GM18520 (cell line): ENCODE data around the gene ZFPM1.
"Not testable (repeated sequence)": the region's sequence is repeated elsewhere in the genome, so short reads cannot be mapped to it uniquely, and the experiment has no call there.

Experiments used
- ATAC-seq: cut with Tn5 transposase; IDR thresholded peaks from one replicate; pipeline ENCODE4 v1.9.1; 2021; ENCODE audit not compliant: unreplicated experiment

The ZFPM1 gene

DNA sequence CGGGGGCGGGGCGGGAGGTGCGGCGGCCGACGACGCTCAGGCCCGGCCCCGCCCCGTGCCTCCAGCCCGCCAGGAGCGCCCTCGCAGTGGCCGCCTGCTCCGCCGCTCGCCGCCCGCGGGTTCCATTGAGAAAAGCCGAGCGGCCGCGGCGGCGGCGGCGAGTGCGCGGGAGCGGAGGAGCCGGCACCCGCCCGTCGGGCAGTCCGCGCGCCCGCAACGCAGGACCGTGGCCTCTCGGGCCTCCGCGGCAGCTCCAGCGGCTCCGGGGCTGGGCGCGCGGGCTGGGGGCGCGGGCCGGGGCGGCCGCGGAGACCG is at the start of gene ZFPM1:
TSS of gene ZFPM1 (plus strand) at position 64 of the 315 bp plus-strand sequence. CDS start 359 bp downstream, outside the sequence.
- ATAC-seq, result no peak

DNA sequence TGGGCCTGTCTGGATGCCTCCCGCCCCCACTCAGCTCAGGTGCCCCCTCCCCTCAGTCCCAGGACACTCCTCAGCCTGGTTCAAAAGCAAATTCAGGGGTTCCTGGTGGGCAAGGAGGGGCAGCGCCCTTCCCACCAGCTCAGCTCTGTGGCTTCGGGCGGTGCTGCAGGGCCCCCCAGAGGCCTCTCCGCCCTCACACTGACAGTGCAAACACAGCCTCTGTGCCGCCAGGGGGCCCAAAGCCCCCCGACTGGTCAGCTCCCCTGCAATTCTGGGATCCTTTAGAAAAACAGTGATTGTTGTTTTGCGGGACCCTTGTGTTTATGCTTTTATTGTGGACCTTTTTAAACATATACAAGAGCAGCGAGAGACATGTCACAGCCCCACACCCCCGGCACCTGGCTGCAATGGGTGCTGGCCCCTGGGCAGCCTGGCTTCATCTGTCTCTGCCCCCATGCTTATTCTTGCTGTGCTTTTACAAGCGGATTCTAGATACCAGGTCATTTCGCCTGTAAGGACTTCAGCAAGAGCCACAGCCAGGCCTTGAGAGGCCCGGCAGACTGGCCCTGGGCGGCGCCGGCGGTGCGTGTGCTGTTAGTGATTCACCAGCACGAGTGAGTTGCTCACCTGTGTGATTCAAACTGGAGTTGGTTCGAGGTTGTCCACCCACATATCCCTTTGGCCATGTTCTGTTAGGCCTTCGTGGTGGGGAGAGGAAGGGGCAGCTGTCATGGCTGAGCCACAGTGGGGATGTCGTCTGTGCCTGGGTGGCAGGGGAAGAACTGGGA is 49.1 kb upstream of the ZFPM1 start:
- ATAC-seq, result no peak

GRCh38 chr16:88404769-88405168 is 48.3 kb upstream of the ZFPM1 start:
- no peak for ATAC-seq

DNA sequence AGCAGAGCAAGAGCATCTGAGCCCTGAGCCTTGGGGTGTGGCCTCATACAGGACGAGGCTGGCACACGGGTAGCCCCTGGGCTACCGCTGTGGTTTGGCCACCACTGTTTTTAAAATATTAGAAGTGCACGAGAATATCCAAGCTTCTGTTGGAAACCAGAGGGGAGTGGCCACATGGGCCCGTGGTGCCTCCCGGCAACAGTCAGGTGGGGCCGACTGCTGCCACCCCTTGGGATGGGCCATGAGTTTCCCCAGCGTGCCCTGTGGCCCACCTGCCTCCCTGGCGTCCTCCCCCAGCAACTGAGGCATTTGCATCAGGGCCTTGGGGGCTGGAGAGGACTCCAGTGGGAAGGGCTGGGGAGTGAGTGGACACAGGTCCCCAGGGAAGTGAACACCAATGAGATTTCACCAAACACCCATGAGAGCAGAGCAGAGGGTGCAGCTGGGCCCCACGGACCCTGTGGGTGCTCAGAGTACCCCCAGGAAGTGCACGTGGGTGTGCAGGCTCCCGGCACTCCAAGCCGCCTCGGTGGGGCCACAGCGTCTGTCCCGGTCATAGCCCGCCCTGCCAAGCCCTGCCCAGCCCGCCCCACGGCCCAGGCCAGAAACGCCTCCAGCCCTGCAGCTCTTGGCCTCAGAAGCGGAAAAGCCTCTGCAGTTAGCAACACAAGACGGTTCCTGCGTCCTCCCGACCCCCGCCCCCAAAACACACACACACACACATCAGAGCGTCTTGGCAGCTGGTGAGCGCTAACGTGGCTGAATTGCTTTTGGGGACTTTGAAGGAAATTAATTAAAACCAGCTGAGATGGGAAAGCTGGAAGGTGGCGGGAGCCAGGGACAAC is 47.6 kb upstream of the ZFPM1 start:
- no peak for ATAC-seq

- ATAC-seq, result no peak
Observed at GRCh38 chr16:88406096-88407041, 46.7 kb upstream of the ZFPM1 start.

- ATAC-seq, result no peak
Observed at GRCh38 chr16:88407042-88407420, 46.0 kb upstream of the ZFPM1 start.

DNA sequence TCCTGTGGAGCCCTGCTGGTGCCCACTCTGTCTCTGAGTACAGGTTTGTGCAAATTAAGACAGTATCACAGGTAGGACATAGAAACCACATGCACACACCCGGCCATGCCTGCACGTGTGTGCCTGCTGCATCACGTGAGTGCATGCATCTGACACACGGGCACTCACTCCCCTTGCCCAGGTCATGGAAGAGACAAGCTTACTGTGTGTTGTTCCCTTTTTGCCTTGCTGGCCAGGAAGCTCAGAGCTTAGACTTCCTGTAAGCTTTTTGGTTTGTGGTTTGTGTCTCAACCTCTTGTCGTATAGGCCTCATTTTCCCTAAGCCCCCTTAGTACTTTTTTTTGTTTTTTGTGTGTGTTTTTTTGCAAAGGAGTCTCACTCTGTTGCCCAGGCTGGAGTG is 45.3 kb upstream of the ZFPM1 start:
- ATAC-seq, result no peak

- ATAC-seq, result no peak
Observed at GRCh38 chr16:88408561-88409142, 44.4 kb upstream of the ZFPM1 start.

- ATAC-seq, result no peak
Observed at GRCh38 chr16:88409296-88410065, 43.6 kb upstream of the ZFPM1 start.

- not testable (repeated sequence) for ATAC-seq
Observed at GRCh38 chr16:88410297-88410968, 42.6 kb upstream of the ZFPM1 start.

DNA sequence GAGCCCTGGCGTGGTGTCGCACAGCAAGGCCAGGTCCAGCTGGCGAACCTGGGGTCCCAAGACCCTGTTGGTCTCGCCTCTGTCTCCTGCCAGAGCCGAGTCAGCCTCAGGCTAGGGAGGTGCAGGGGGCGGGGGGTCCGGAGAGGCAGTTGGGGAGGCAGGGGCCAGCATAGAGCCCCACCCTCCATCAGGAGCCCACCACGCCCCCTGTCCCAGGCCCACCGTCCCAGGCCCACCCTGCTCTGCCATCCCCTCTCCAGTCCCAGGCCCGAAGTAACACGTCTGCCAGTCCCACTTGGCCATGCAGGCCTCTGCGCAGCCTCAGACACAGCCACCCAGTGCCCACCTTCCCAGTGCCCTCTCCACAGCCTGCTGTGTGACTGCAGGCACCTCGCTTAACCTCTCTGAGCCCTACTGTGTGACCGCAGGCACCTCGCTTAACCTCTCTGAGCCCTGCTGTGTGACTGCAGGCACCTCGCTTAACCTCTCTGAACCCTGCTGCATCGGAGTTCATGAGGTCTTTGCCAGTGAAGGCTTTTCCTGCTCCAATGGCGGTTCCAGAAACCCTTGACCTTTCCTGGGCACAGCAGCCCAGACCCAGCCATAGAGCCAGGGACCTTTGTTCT is 41.0 kb upstream of the ZFPM1 start:
- ATAC-seq, result no peak

DNA sequence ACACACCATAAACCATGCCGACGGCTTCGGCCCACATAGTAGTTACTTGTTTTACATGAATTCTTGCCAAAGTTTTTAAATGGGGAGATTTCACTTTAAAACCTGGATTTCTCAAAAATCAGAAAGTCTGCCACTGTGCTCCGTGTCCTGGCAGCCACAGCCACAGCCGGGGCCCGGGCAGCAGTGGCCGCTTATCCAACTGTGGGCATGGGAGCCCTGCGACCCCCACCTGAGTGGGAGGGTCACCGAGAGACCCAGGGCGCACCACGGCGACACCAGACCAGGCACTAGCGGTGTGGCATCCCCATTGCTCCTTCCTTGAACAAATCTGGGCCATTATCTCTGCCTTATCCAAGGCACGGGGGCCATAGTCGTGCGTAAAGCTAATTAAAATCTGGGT is 40.3 kb upstream of the ZFPM1 start:
- no peak for ATAC-seq

GRCh38 chr16:88413231-88413630 is 39.8 kb upstream of the ZFPM1 start:
- ATAC-seq, result no peak

DNA sequence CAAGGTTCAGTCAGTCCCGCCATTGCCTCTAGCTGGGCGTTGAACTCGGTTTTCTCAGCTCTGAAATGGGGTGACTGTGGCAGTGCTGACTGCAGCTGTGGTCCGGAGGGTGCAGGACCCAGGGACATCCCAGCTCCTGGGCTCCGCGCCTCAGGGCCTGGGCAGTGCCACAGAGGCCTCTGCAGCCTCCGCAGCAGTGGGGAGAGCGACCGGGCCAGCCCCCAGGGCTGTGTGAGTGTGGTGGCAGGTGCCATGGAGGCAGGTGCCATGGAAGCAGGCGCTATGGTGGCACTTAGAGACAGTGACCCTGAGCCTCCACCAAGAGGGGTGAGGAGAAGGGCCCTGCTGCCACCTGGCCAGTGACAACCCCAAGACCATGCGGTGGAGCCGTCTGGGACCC is 39.4 kb upstream of the ZFPM1 start:
- ATAC-seq, result no peak

- no peak for ATAC-seq
Observed at GRCh38 chr16:88414521-88415380, 38.3 kb upstream of the ZFPM1 start.

GRCh38 chr16:88415381-88415705 is 37.7 kb upstream of the ZFPM1 start:
- no peak for ATAC-seq

DNA sequence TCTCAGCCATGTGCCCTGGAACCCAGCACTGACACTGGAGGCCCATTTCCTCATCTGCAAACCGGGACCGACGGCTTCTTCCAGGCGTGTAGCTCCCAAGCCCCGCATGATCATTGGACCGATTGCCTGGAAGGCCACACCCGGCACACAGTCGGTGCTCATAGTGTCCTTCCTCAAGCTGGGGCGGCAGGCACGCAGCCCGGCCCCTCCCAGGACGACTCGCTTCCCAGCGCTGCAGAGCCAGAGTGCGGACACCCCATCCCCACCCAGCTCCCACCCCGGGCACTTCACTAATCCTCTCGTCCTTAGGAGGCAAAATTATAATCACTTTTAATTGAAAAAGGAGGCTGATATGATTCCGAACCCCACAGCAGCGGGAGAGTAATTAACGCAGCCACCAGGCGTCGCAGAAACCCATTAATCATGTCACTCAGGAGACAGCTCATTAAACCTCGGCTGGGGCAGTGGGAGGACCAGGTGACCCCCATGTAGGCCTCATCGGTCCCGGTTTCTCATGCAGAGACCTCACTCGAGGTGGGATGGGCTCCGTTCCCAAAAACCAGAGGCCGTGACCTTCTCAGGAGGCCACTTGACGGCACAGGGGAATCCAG is 37.3 kb upstream of the ZFPM1 start:
- ATAC-seq, result no peak

DNA sequence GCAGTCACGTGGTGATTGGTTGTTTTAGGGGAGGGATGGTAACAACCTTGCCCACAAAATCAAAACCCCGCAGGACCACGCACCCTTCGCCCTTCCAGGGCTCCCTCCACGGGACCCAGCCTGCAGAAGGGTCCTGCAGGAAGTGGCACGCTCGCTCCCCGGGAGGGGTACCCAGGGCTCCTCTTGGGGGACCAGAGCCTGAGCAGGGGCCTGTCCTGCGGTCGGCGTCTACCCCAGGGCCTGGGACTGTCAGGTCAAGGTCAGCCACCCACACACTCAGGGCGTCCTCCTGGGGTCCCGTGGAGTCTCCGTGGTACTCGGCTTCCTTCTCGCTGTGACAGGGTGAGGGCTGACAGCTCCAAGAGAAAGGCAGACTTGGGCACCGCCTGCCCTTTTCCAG is 36.4 kb upstream of the ZFPM1 start:
- ATAC-seq, result no peak
